Adrenal gland (tissue), 5 donors: ENCODE data around the gene INSYN2A.

Experiments used
- CTCF ChIP-seq, 6 experiments: fragments of 450-650 bp in 4 of 6; fragments of 200-600 bp in 2 of 6; sonication (generic) in 1 of 6; IDR thresholded peaks; 1 replicate in 5 of 6; 2 replicates in 1 of 6; pipeline versions ENCODE4 v1.5.1 to v1.8.0; 2016 to 2021; ENCODE audit warnings: antibody characterized with exemption in 6 of 6, mild to moderate bottlenecking in 2 of 6, moderate library complexity in 1 of 6
- POLR2A ChIP-seq, 2 donors: fragments of 450-650 bp; IDR thresholded peaks; one replicate each; pipeline ENCODE4 v1.6.1; 2017; ENCODE audit warnings: antibody characterized with exemption in 2 of 2, mild to moderate bottlenecking in 2 of 2, moderate library complexity in 1 of 2
- donor health status: DM: no; HTN: no; CAD: no.

DNA sequence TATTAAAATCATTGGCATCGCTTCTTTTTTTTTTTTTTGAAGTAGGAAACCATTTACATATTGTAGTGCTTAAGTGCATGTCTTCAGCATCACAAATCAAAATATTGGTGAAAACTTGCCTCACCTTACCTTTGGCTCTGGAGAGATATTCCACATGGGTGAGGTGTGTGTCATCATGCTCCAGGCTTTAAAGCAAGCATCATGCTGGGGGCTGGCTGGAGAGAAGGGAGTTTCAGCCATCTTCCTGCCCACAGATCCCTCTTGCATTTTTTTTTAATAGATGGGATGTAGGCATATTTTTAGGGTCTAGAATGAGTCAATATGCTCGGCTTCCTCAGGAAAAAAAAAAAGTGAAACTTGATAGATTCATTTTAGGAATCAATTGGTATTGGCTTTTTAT is 2.3 kb upstream of the INSYN2A start:
- TF ChIP-seq POLR2A (IDR thresholded peaks at IDR 0.05) (no peak), CTCF (IDR thresholded peaks at IDR 0.05) (no peak)
